ENCODE data around the gene PKP2.

Gene PKP2

GRCh38 chr12:32754111-32754510 is 142.5 kb downstream of the PKP2 start:
- DNase-seq (ENCODE audit: low read depth): no peak

- DNase-seq (ENCODE audit: low read depth): no peak
These were observed 143.0 kb downstream of the PKP2 start for GRCh38 chr12:32753605-32754004.

DNA sequence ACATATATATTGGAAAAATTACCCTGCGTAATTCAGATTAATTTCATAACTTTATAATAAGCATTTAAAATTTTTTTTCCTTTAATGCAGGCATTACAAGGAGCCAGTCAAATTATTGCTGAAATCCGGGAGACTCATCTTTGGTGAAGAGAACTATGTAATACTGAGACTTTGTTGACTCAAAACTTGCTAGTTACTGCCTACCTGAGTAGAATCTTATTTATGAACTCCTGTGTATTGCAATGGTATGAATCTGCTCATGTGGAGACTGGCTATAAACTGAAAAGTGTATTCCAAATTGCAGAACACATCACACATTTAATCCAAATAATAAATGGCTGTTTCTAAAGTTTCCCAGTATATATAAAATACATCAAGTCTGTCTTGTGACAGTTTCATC is 153.3 kb downstream of the PKP2 start:
- no peak for DNase-seq (ENCODE audit: low read depth)

DNA sequence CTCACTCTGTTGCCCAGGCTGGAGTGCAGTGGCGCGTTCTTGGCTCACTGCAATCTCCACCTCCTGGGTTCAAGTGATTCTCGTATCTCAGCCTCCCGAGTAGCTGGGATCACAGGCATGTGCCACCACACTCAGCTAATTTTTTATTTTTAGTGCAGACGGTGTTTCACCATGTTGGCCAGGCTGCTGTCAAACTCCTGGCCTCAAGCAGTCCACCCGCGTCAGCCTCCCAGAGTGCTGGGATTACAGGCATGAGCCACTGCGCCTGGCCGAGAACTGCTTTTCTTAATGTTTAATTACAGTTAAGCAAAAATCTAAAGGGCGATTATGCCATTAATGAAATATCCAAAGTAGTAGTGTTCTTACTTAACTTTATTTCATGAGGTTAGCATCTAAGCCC is 154.4 kb downstream of the PKP2 start:
- no peak for DNase-seq (ENCODE audit: low read depth)
